GM12874 (cell line): ENCODE data around the gene PAX8.

Experiments
- TF ChIP-seq, protein P1 (sequence below): IDR thresholded peaks from 2 replicates; pipeline ENCODE4 v1.5.1; 2011; ENCODE audit warnings: low read depth, mild to moderate bottlenecking, control low read depth, low read length, moderate library complexity; ENCODE audit not compliant: insufficient read depth

PAX8 gene

GRCh38 chr2:113212245-113213060 lies 66.3 kb downstream of the PAX8 start:
- TF ChIP-seq, protein P1, sequence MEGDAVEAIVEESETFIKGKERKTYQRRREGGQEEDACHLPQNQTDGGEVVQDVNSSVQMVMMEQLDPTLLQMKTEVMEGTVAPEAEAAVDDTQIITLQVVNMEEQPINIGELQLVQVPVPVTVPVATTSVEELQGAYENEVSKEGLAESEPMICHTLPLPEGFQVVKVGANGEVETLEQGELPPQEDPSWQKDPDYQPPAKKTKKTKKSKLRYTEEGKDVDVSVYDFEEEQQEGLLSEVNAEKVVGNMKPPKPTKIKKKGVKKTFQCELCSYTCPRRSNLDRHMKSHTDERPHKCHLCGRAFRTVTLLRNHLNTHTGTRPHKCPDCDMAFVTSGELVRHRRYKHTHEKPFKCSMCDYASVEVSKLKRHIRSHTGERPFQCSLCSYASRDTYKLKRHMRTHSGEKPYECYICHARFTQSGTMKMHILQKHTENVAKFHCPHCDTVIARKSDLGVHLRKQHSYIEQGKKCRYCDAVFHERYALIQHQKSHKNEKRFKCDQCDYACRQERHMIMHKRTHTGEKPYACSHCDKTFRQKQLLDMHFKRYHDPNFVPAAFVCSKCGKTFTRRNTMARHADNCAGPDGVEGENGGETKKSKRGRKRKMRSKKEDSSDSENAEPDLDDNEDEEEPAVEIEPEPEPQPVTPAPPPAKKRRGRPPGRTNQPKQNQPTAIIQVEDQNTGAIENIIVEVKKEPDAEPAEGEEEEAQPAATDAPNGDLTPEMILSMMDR: no peak

GRCh38 chr2:113211226-113212105 lies 67.3 kb downstream of the PAX8 start:
- TF ChIP-seq, protein P1: no peak

- TF ChIP-seq, protein P1: no peak
These were observed 69.0 kb downstream of the PAX8 start for GRCh38 chr2:113209646-113210171.

DNA sequence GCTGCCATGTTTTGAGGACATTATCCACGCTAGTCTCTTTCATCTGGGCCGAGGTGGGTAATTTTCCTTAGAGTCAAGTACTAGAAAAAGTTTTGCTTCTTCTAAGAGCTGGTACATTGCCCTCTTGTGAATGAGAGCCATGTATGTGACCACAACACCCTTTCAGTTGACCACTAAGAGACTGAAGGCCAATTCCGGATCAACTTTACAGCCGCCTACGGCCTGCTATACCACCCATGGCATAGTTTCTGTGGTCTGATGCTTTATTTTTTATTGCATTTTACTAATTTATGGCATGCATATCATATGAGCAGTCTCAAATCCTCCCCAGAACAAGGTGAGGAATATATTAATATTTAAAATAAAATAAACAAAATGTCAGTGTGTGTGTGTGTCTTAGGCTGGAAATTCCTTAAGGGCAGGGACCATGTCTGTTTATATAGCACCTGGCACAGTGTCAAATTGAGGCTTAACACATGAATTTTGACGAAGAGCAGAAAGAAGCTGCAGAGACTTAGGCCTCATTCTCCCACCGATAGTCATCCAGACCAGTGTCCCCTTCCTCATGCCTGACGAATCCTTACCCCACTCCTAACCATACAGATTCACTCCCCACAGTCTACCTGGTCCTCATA lies 69.6 kb downstream of the PAX8 start:
- TF ChIP-seq, protein P1: no peak

- TF ChIP-seq, protein P1: no peak
These were observed 70.3 kb downstream of the PAX8 start for GRCh38 chr2:113208396-113208795.

GRCh38 chr2:113207021-113207420 lies 71.7 kb downstream of the PAX8 start:
- TF ChIP-seq, protein P1: no peak

DNA sequence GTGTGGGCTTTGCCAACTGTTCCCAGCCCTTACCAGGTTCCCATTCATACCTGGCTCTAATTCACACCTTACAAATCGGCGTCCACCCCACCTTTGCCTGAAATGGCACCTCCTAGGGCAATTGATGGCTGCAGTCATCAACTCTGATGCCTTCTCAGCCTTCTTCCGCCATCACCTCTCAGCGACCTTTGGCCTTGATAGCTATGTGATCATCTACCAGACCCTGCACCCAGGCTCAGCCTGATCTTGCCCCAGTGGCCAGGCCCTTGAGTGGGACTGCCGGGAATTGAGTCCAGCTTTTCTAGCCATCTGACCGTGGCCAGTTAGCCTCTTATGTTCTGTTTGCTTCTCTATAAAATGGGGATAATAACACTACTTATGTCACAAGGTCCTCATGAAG lies 72.5 kb downstream of the PAX8 start:
- TF ChIP-seq, protein P1: no peak
